ENCODE measurements around the gene HTRA3.

Gene HTRA3

GRCh38 chr4:8270912-8271815, 1.6 kb downstream of the HTRA3 start:
- H3K36me3 ChIP-seq (ENCODE audit: low read length), result no peaks in the 10 kb centered on the region
- H3K4me3 ChIP-seq (ENCODE audit: insufficient read depth, low read length, poor library complexity, severe bottlenecking), result no peak overlapping the region
- no peak overlapping the region for H3K4me2 ChIP-seq (ENCODE audit: low read depth, low read length, poor library complexity, severe bottlenecking)
- H3K27ac ChIP-seq (ENCODE audit: low read depth, low read length), result no peak overlapping the region
- H2AFZ ChIP-seq (ENCODE audit: low read depth, low read length, severe bottlenecking), result no peak overlapping the region
- no peak for TF ChIP-seq CTCF (IDR thresholded peaks at IDR 0.05; ENCODE audit: insufficient read depth, low read length, poor library complexity, severe bottlenecking)
- no peak for TF ChIP-seq EZH2phosphoT487 (conservative IDR thresholded peaks at IDR 0.05; ENCODE audit: low read length)
- H3K9me3 ChIP-seq (ENCODE audit: insufficient read depth, low read length), result no peaks in the 10 kb centered on the region
- no peaks in the 10 kb centered on the region for H3F3A ChIP-seq (ENCODE audit: insufficient read depth)
- H3K27me3 ChIP-seq (ENCODE audit: low read length), result no peaks in the 10 kb centered on the region
- H3K9me2 ChIP-seq (replicated peaks; ENCODE audit: insufficient read depth, low read length), result no peaks in the 10 kb centered on the region
- no peaks in the 10 kb centered on the region for H4K20me1 ChIP-seq (ENCODE audit: low read depth, low read length)
- no peak overlapping the region for H3K9ac ChIP-seq (ENCODE audit: low read length)
- H3K79me2 ChIP-seq (ENCODE audit: insufficient read depth, low read length), result no peaks in the 10 kb centered on the region

- Histone ChIP-seq H3K9me2 (replicated peaks; ENCODE audit: insufficient read depth, low read length) (no peaks in the 10 kb centered on the region), H3F3A (ENCODE audit: insufficient read depth) (no peaks in the 10 kb centered on the region), H3K9me3 (ENCODE audit: insufficient read depth, low read length) (no peaks in the 10 kb centered on the region), H2AFZ (ENCODE audit: low read depth, low read length, severe bottlenecking) (no peak overlapping the region), H4K20me1 (ENCODE audit: low read depth, low read length) (no peaks in the 10 kb centered on the region), H3K4me3 (ENCODE audit: insufficient read depth, low read length, poor library complexity, severe bottlenecking) (no peak overlapping the region), H3K27me3 (ENCODE audit: low read length) (no peaks in the 10 kb centered on the region), H3K9ac (ENCODE audit: low read length) (no peak overlapping the region), H3K79me2 (ENCODE audit: insufficient read depth, low read length) (no peaks in the 10 kb centered on the region), H3K36me3 (ENCODE audit: low read length) (no peaks in the 10 kb centered on the region), H3K4me2 (ENCODE audit: low read depth, low read length, poor library complexity, severe bottlenecking) (no peak overlapping the region), H3K27ac (ENCODE audit: low read depth, low read length) (no peak overlapping the region)
- TF ChIP-seq CTCF (IDR thresholded peaks at IDR 0.05; ENCODE audit: insufficient read depth, low read length, poor library complexity, severe bottlenecking), result no peak
- TF ChIP-seq EZH2phosphoT487 (conservative IDR thresholded peaks at IDR 0.05; ENCODE audit: low read length), result no peak
Measured at GRCh38 chr4:8271821-8272220, 2.3 kb downstream of the HTRA3 start.

- Histone ChIP-seq H3K9me2 (replicated peaks; ENCODE audit: insufficient read depth, low read length) (no peaks in the 10 kb centered on the region), H3K27me3 (ENCODE audit: low read length) (no peaks in the 10 kb centered on the region), H3F3A (ENCODE audit: insufficient read depth) (no peaks in the 10 kb centered on the region), H3K4me2 (ENCODE audit: low read depth, low read length, poor library complexity, severe bottlenecking) (no peak overlapping the region), H3K36me3 (ENCODE audit: low read length) (no peaks in the 10 kb centered on the region), H3K9me3 (ENCODE audit: insufficient read depth, low read length) (no peaks in the 10 kb centered on the region), H3K9ac (ENCODE audit: low read length) (no peak overlapping the region), H4K20me1 (ENCODE audit: low read depth, low read length) (no peaks in the 10 kb centered on the region), H3K79me2 (ENCODE audit: insufficient read depth, low read length) (no peaks in the 10 kb centered on the region), H3K4me3 (ENCODE audit: insufficient read depth, low read length, poor library complexity, severe bottlenecking) (no peak overlapping the region), H2AFZ (ENCODE audit: low read depth, low read length, severe bottlenecking) (no peak overlapping the region), H3K27ac (ENCODE audit: low read depth, low read length) (no peak overlapping the region)
- TF ChIP-seq EZH2phosphoT487 (conservative IDR thresholded peaks at IDR 0.05; ENCODE audit: low read length) (no peak), CTCF (IDR thresholded peaks at IDR 0.05; ENCODE audit: insufficient read depth, low read length, poor library complexity, severe bottlenecking) (no peak)
Measured at GRCh38 chr4:8272472-8273428, 3.2 kb downstream of the HTRA3 start.

Data from SU-DHL-6 (cell line).